GM12878 (cell line): Measurements from ENCODE around the gene HMGN4. TPM values are rescaled to one million over a fixed set of nuclear protein-coding genes. Genes with fewer than 3 reads are reported as not detected.

Experiments used
- E2F4 ChIP-seq: IDR thresholded peaks from 2 replicates; pipeline ENCODE4 v1.6.1; 2012; ENCODE audit warnings: low read depth, low read length, improper control_type of control experiment
- NFXL1 ChIP-seq: fragments of 450-650 bp; IDR thresholded peaks from 2 replicates; pipeline ENCODE4 v1.6.1; 2017; ENCODE audit warnings: antibody characterized with exemption, mild to moderate bottlenecking, borderline replicate concordance
- PBX3 ChIP-seq: IDR thresholded peaks from 2 replicates; pipeline ENCODE4 v1.6.1; 2011; ENCODE audit warnings: mild to moderate bottlenecking, low read depth, low read length, moderate library complexity; ENCODE audit not compliant: insufficient replicate concordance
- SMARCA5 ChIP-seq: fragments of 450-650 bp; IDR thresholded peaks from 2 replicates; pipeline ENCODE4 v1.6.1; 2017; ENCODE audit warnings: mild to moderate bottlenecking
- TBL1XR1 ChIP-seq: IDR thresholded peaks from 2 replicates; pipeline ENCODE4 v1.6.1; 2012; ENCODE audit warnings: low read depth, low read length, improper control_type of control experiment
- USF1 ChIP-seq: IDR thresholded peaks from 2 replicates; pipeline ENCODE4 v1.6.1; 2011; ENCODE audit warnings: borderline replicate concordance, low read depth, mild to moderate bottlenecking, moderate library complexity, mixed read lengths, low read length; ENCODE audit not compliant: insufficient read depth; ENCODE audit errors: extremely low read length
- YBX1 ChIP-seq: fragments of 450-650 bp; IDR thresholded peaks from 2 replicates; pipeline ENCODE4 v1.6.1; 2016; ENCODE audit warnings: antibody characterized with exemption
- polyA plus RNA-seq, 11 experiments: library from polyadenylated mRNA; depleted of rRNA in 4 of 11; unstranded in 6 of 11; stranded (reverse) in 5 of 11; fragments of >200 nt; fragmentation: Nextera tagmentation in 4 of 11; fragmentation: Illumina TruSeq in 1 of 11; extraction: Ambion mirVana in 4 of 11; extraction: Trizol in 1 of 11; gene quantifications; 1 replicate in 1 of 11; 2 replicates in 10 of 11; pipeline versions ENCODE4 v1.2.1 to v1.2.3, GENCODE V29; 2011 to 2016; ENCODE audit warnings: inconsistent platforms in 2 of 11, missing spikeins in 2 of 11, low read depth in 1 of 11
- total RNA-seq, 4 experiments: library from RNA; depleted of rRNA in 3 of 4; stranded (reverse); fragments of >200 nt in 3 of 4; fragmentation: Illumina TruSeq in 1 of 4; extraction: Trizol in 1 of 4; gene quantifications; 2 replicates each; pipeline versions ENCODE4 v1.2.1 to v1.2.3, GENCODE V29; 2013 to 2021

HMGN4 gene
- total and polyA plus RNA-seq, 10 of the 15 experiments (the other 5 are each of a cell fraction or from before 2014, with no cell fraction given) = 26.7 to 99.1 (median 76.7) TPM

DNA sequence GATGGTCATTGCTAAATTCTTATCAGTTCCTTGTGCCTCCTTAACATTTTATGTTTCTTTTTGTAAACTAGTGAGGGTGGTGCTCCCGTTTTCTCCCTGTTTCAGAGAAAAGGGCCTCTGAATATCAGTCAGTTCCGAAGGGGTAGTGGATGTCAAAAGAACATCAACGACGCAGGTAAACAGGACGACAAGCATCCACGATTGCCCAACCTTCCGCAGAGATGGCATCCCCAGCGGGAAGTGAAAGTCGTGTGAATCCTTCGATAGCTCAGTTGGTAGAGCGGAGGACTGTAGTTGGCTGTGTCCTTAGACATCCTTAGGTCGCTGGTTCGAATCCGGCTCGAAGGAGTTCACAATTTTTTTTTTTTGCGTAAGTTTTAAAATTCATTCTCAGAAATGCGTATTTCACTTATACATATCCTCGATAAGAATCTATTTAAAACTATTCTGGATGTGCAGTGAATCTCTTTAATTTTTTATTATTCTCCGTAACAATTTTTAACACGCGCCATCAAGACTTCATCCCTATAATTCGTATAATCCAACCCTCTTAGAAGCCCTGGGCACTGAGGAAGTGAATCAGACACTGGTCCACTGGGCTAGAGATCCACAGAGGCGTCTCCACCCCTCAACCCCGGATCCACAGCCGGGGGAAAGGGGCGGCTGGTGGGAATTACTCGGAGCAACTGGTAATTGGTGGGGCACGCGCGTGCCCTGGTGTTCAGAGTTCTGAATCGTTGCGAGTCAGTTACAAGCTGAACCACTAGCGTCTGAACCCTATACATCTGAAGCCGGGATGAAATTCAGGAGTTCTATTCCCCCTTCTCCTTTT is 30.7 kb downstream of the HMGN4 start (continued):
- peak; percentile 44 for TF ChIP-seq PBX3
- TF ChIP-seq YBX1 = no peak
- TF ChIP-seq NFXL1 = no peak
- no peak for TF ChIP-seq E2F4
- TF ChIP-seq USF1 = no peak
- peak; percentile 95 for TF ChIP-seq TBL1XR1
- peak; percentile 95 for TF ChIP-seq SMARCA5
